Amygdala (tissue), 56 donors: ENCODE results near the gene CRTC2.
"Not testable (repeated sequence)": the region's sequence is repeated elsewhere in the genome, so short reads cannot be mapped to it uniquely, and the experiment has no call there.

Experiments
- DNase-seq, 56 donors: peaks; one replicate each; lab custom pipeline; 2025; lab: John Stamatoyannopoulos, UW

CRTC2 gene

DNA sequence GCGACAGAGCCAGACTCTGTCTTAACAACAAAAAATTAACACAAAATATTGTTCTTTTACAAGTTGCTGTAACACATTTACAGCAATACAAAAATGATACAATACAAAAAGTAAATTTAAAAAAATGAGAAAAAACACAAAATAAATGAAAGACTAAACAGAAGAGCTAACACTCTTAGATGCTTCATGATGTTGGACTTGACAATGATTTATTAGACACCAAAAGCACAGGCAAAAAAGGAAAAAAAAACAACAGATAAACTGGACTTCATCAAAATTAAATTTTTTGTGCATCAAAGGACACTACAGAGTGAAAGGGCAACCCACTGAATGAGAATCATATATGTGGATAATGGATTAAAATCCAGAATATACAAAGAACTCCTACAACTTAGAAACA is 52.0 kb downstream of the CRTC2 start:
- no peak for DNase-seq

DNA sequence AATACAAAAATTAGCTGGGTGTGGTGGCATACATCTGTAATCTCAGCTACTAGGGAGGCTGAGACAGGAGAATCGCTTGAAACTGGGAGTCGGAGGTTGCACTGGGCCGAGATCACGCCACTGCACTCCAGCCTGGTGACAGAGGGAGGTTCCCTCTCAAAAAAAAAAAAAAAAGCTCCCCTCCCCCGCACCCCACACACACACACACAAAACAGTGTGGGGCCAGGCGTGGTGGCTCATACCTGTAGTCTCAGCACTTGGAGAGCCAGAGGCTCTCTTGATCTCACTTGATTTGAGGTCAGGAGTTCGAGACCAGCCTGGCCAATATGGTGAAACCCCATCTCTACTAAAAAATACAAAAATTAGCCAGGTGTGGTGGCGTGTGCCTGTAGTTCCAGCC is 52.5 kb downstream of the CRTC2 start:
- DNase-seq: not testable (repeated sequence)

DNA sequence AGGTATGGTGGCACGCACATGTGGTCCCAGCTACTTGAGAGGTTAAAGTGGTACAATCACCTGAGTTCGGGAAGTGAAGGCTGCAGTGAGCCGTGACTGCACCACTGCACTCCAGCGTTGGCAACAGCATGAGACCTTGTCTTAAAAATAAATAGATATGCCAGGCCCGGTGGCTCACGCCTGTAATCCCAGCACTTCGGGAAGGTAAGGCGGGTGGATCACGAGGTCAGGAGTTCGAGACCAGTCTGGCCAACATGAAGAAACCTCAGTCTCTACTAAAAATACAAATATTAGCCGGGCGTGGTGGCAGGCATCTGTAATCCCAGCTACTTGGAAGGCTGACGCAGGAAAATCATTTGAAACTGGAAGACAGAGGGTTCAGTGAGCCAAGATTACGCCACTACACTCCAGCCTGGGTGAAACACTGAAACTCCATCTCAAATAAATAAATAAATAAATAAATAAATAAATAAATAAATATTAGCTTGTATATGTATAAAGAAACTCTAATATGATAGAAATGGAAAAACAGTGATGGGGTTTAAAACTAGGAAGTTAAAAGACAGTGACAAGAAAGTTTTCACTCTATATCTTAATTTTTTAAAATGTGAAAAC is 54.5 kb downstream of the CRTC2 start:
- no peak for DNase-seq

DNA sequence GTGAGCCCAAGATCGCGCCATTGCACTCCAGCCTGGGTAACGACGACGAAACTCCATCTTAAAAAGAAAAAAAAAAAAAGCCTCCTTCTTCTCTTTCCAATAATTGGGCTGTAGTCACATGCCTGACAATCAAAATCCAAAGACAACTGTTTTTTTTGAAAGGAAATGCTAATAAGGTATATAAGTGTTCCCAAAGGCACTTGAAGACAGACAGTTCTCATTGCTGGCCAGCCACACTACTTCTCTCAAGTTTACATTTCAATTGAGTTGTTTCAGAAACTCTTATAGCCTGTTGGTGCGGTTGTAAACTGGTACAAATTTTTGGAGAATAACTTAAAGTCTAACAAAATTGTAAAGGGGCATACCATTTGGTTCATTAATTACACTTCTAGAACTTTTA is 58.9 kb downstream of the CRTC2 start:
- DNase-seq: no peak
